Stomach (tissue), 9 donors: ENCODE data around the gene ZNF81. TPM values are rescaled to one million over a fixed set of nuclear protein-coding genes. Genes with fewer than 3 reads are reported as not detected.

Experiments used
- DNase-seq, 2 donors: peaks; one replicate each; pipeline versions ENCODE4 v3.0.0 to v3.0.0-alpha.2; 2013 to 2019
- H3K27ac ChIP-seq, 5 donors: fragments of 200-600 bp in 4 of 5; sonication (generic) in 4 of 5; one replicate each; pipeline ENCODE4 v1.5.1; 2013 to 2019; ENCODE audit warnings: mild to moderate bottlenecking in 1 of 5, moderate library complexity in 1 of 5
- H3K27me3 ChIP-seq, 3 donors: fragments of 200-600 bp; sonication (generic); one replicate each; pipeline ENCODE4 v1.5.1; 2017 to 2019; ENCODE audit warnings: mixed run types in 1 of 3
- H3K36me3 ChIP-seq, 4 donors: fragments of 200-600 bp; sonication (generic); 1 replicate in 3 of 4; 2 replicates in 1 of 4; pipeline ENCODE4 v1.5.1; 2016 to 2019
- H3K4me1 ChIP-seq, 4 donors: fragments of 200-600 bp; sonication (generic); one replicate each; pipeline ENCODE4 v1.5.1; 2016 to 2019
- H3K4me3 ChIP-seq, 4 donors: fragments of 200-600 bp; sonication (generic) in 3 of 4; one replicate each; pipeline ENCODE4 v1.5.1; 2016 to 2019; ENCODE audit warnings: mild to moderate bottlenecking in 1 of 4
- H3K9me3 ChIP-seq, 4 donors: fragments of 200-600 bp; sonication (generic); one replicate each; pipeline ENCODE4 v1.5.1; 2016 to 2019
- EP300 ChIP-seq: sonication (generic); formaldehyde crosslinking; IDR thresholded peaks from one replicate; pipeline ENCODE4 v1.6.1; 2017; ENCODE audit warnings: antibody characterized with exemption
- POLR2A ChIP-seq, 4 donors: fragments of 450-650 bp; IDR thresholded peaks; one replicate each; pipeline ENCODE4 v1.6.1; 2016; ENCODE audit warnings: antibody characterized with exemption in 4 of 4, control low read depth in 2 of 4, mild to moderate bottlenecking in 1 of 4, moderate library complexity in 1 of 4
- POLR2AphosphoS5 ChIP-seq, 3 donors: sonication (generic); formaldehyde crosslinking; IDR thresholded peaks; one replicate each; pipeline ENCODE4 v1.6.1; 2016; ENCODE audit warnings: antibody characterized with exemption in 3 of 3
- WGBS, 5 donors: extraction: QIAGEN DNeasy Blood & Tissue Kit in 3 of 5; methylation state at CpG; one replicate each; pipeline versions ENCODE4 v1.1.5 to v1.1.7; 2013 to 2018; 5-methylcytosine and 5-hydroxymethylcytosine counted together
- intact Hi-C: fragments of 100-400 bp; cut with DNase I; formaldehyde crosslinking; loops from one replicate; pipeline ENCODE4 v1.15.1; 2023; ENCODE audit warnings: low total_unique reads
- polyA plus RNA-seq, 3 donors: library from polyadenylated mRNA; stranded (reverse); fragments of 200-250 nt; gene quantifications; one replicate each; pipeline ENCODE4 v1.2.3, GENCODE V29; 2013
- total RNA-seq, 5 donors: library from RNA; depleted of rRNA; stranded (reverse); fragments of >200 nt; gene quantifications; one replicate each; pipeline versions ENCODE4 v1.1.0 to v1.2.3, GENCODE V29; 2014 to 2016
- TF ChIP-seq, protein P1 (sequence below), 7 experiments: fragments of 450-650 bp in 4 of 7; fragments of 200-600 bp in 3 of 7; sonication (generic) in 3 of 7; IDR thresholded peaks; one replicate each; pipeline ENCODE4 v1.5.1; 2016 to 2019; ENCODE audit warnings: antibody characterized with exemption in 7 of 7, control low read depth in 2 of 7, mild to moderate bottlenecking in 1 of 7
- donor health status: healthy with polysubstance abuse.
- donor health status: Bipolar disorder and iron deficiency.
- donor health status: healthy.

Gene ZNF81
- total and polyA plus RNA-seq, 8 donors, result 0.46 to 10.5 (median 2.5) TPM

DNA sequence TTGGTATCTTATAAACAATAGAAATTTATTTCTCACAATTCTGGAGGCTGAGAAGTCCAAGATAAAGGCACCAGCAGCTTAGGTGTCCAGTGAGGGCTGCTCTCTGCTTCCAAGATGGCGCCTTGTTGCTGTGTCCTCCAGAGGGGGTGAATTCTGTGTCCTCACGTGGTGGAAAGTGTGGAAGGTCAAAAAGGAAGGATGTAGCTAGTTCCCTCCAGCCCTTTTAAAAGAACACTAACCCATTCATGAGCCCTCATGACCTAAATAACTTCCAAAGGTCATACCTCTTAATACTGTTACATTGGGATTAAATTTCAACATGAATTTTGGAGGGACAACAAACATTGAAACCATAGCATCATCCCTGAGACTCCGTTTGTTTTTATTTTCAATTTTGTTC, 48.8 kb downstream of the ZNF81 start:
- intact Hi-C loops, result no loop called here
- DNase-seq, result no peak
- whole genome bisulfite sequencing, 5 donors, result 51 to 88% (median 82%) methylated on average over 3 of the region's 3 CpGs

DNA sequence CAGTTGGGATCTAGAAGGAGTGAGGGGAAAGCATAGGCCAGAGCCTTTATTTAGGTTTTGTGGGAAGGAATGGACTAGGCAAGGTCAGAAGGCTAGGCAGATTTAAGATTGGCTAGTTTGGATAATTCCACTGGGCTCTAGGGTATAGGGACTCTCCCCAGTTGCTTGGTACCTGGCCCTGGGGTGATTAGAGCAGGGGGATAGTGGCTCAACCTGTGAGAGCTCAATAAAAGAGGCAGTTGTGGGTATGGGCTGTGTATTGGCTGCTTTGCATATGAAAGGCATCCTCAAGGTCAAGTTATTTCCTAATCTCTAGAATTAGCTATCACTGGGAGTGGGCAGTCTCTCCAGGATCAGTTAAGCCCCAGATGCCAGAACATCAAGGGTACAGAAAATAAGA, 61.3 kb downstream of the ZNF81 start:
- no peaks in the 10 kb centered on the region for H3K27me3 ChIP-seq
- DNase-seq, result no peak
- no peak overlapping the region for H3K4me3 ChIP-seq
- H3K36me3 ChIP-seq, result peaks cover 0 to 20% (median 12%) of the 10 kb centered on the region in 4 donors
- TF ChIP-seq EP300 (no peak), POLR2A (IDR thresholded peaks at IDR 0.05) (no peak), POLR2AphosphoS5 (IDR thresholded peaks at IDR 0.05) (no peak)
- TF ChIP-seq, protein P1, sequence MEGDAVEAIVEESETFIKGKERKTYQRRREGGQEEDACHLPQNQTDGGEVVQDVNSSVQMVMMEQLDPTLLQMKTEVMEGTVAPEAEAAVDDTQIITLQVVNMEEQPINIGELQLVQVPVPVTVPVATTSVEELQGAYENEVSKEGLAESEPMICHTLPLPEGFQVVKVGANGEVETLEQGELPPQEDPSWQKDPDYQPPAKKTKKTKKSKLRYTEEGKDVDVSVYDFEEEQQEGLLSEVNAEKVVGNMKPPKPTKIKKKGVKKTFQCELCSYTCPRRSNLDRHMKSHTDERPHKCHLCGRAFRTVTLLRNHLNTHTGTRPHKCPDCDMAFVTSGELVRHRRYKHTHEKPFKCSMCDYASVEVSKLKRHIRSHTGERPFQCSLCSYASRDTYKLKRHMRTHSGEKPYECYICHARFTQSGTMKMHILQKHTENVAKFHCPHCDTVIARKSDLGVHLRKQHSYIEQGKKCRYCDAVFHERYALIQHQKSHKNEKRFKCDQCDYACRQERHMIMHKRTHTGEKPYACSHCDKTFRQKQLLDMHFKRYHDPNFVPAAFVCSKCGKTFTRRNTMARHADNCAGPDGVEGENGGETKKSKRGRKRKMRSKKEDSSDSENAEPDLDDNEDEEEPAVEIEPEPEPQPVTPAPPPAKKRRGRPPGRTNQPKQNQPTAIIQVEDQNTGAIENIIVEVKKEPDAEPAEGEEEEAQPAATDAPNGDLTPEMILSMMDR (IDR thresholded peaks at IDR 0.05), result no peak
- H3K27ac ChIP-seq, result no peak overlapping the region
- intact Hi-C loops, result no loop called here
- H3K4me1 ChIP-seq, result no peaks in the 10 kb centered on the region
- peaks cover 0 to 6% (median 0%) of the 10 kb centered on the region in 4 donors for H3K9me3 ChIP-seq

More for the DNA sequence above, 48.8 kb downstream of the ZNF81 start:
- no peaks in the 10 kb centered on the region for H3K27me3 ChIP-seq
- no peaks in the 10 kb centered on the region for H3K4me1 ChIP-seq
- H3K9me3 ChIP-seq, result no peaks in the 10 kb centered on the region
- no peak for TF ChIP-seq POLR2A (IDR thresholded peaks at IDR 0.05)
- no peak for TF ChIP-seq POLR2AphosphoS5 (IDR thresholded peaks at IDR 0.05)
- TF ChIP-seq, protein P1 (IDR thresholded peaks at IDR 0.05), result no peak
- TF ChIP-seq EP300, result no peak
- H3K36me3 ChIP-seq, result peaks cover 0 to 22% (median 20%) of the 10 kb centered on the region in 4 donors
- H3K27ac ChIP-seq, result no peak overlapping the region
- no peak overlapping the region for H3K4me3 ChIP-seq

DNA sequence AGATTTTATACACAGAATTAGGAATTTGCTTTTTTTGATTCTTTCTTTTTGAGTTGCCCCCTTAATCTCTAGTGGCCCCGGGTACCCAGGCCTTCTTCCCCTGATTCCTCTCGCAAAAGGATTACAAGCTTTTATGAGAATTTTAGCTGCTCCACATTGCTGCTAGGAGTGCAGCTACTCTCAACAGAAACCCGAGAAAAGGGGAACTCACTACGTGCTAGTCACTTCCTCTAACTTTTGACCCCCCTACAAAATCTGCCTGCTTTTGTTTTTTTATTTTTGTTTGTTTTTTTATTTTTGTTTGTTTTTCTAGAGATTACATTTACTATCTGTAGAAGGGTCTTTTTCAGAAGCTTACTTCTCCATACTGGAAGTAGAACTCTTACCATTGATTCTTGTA, 64.1 kb downstream of the ZNF81 start:
- Histone ChIP-seq H3K27ac (no peak overlapping the region), H3K4me3 (no peak overlapping the region), H3K27me3 (no peaks in the 10 kb centered on the region), H3K36me3 (peaks cover 0 to 13% (median 8%) of the 10 kb centered on the region in 4 donors), H3K4me1 (no peaks in the 10 kb centered on the region), H3K9me3 (no peaks in the 10 kb centered on the region)
- WGBS, 5 donors, result 48 to 85% (median 77%) methylated on average over 2 to 4 of the region's 4 CpGs
- no peak for DNase-seq
- intact Hi-C loops, result no loop called here
- no peak for TF ChIP-seq POLR2AphosphoS5 (IDR thresholded peaks at IDR 0.05)
- no peak for TF ChIP-seq EP300
- TF ChIP-seq, protein P1 (IDR thresholded peaks at IDR 0.05), result no peak
- TF ChIP-seq POLR2A (IDR thresholded peaks at IDR 0.05), result no peak

DNA sequence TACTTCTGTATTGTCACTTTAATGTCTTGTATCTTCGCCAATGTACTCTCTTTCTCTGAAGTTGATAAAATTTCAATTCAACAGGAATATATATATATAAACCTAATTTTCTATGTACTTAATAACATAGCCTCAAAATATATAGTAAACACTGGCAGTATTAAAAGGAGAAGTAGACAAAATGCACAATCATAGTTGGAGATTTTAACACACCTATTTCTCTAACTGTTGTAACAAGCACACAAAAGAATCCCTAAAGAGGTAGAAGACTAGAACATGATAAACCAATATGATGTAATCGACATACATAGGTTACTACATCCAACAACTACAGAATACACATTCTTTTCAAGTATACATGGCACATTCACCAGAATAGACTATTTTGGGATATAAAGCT, 65.5 kb downstream of the ZNF81 start:
- no peaks in the 10 kb centered on the region for H3K27me3 ChIP-seq
- H3K9me3 ChIP-seq, result no peaks in the 10 kb centered on the region
- intact Hi-C loops, result no loop called here
- peaks cover 0 to 5% (median 2%) of the 10 kb centered on the region in 4 donors for H3K36me3 ChIP-seq
- 88 to 98% (median 92%) methylated on average over 2 of the region's 2 CpGs for WGBS, 5 donors
- no peak for DNase-seq
- H3K4me3 ChIP-seq, result no peak overlapping the region
- no peak overlapping the region for H3K27ac ChIP-seq
- no peak for TF ChIP-seq POLR2AphosphoS5 (IDR thresholded peaks at IDR 0.05)
- TF ChIP-seq POLR2A (IDR thresholded peaks at IDR 0.05), result no peak
- TF ChIP-seq EP300, result no peak
- TF ChIP-seq, protein P1 (IDR thresholded peaks at IDR 0.05), result no peak
- no peaks in the 10 kb centered on the region for H3K4me1 ChIP-seq
